HepG2 (cell line): ENCODE results near the gene CSF3R. TPM values are rescaled to one million over a fixed set of nuclear protein-coding genes. Genes with fewer than 3 reads are reported as not detected.

Source experiments
- ATAC-seq: fragments of 200-7000 bp; cut with Tn5 transposase; 3 replicates; pipeline ENCODE4 v1.9.1; 2020; ENCODE audit warnings: mild to moderate bottlenecking, moderate library complexity
- BruUV-seq: library from RNA; stranded (reverse); fragments of 400-500 nt; replicated peaks from 2 replicates; lab custom pipeline; 2021; lab: Mats Ljungman, UMichigan
- CTCF ChIA-PET: fragments of 300-600 bp; formaldehyde crosslinking; extraction: SDS; loops from one replicate; lab custom pipeline; 2021; ENCODE audit warnings: low total read pairs, inconsistent platforms, low intra/inter-chr PET ratio; lab: Yijun Ruan, JAX
- POLR2A ChIA-PET: fragments of 350-600 bp; sonication (Branson Sonifier 250); formaldehyde crosslinking; loops from one replicate; lab custom pipeline; 2020; ENCODE audit warnings: antibody characterized with exemption, inconsistent platforms; lab: Yijun Ruan, JAX
- DNase-seq: peaks from one replicate; pipeline ENCODE4 v3.0.0-alpha.2; 2015; ENCODE audit warnings: low spot score
- FAIRE-seq: peaks from 3 replicates; lab custom pipeline; 2011; peaks lifted over from hg19 to GRCh38; lab: Jason Lieb, UNC
- H2AFZ ChIP-seq: one replicate; pipeline ENCODE4 v1.6.1; 2011; ENCODE audit warnings: low read length, inconsistent platforms
- H3K27ac ChIP-seq: fragments of 300-600 bp; 3 replicates; pipeline ENCODE4 v1.8.0; 2011; ENCODE audit warnings: mixed run types, mild to moderate bottlenecking, mixed read lengths, low read length, inconsistent platforms; ENCODE audit not compliant: insufficient read depth; ENCODE audit errors: extremely low read length
- H3K27me3 ChIP-seq, 2 experiments: fragments of 200-600 bp in 1 of 2; 2 replicates in 1 of 2; 3 replicates in 1 of 2; pipeline versions ENCODE4 v1.6.0 to v1.8.0; 2011; ENCODE audit warnings: low read length in 2 of 2, mild to moderate bottlenecking in 2 of 2, moderate library complexity in 2 of 2, inconsistent platforms in 1 of 2; ENCODE audit not compliant: insufficient read depth in 2 of 2, control insufficient read depth in 1 of 2
- H3K36me3 ChIP-seq, 2 experiments: fragments of 200-600 bp in 1 of 2; replicated peaks in 1 of 2; 2 replicates in 1 of 2; 3 replicates in 1 of 2; pipeline versions ENCODE4 v1.5.1 to v1.8.0; 2011; ENCODE audit warnings: low read length in 2 of 2, inconsistent platforms in 1 of 2; ENCODE audit not compliant: insufficient read depth in 2 of 2, control insufficient read depth in 1 of 2
- H3K4me1 ChIP-seq: 2 replicates; pipeline ENCODE4 v1.5.1; 2012; ENCODE audit warnings: low read length, inconsistent platforms; ENCODE audit not compliant: insufficient read depth
- H3K4me2 ChIP-seq: 2 replicates; pipeline ENCODE4 v1.6.0; 2011; ENCODE audit warnings: low read depth, low read length, inconsistent platforms
- H3K4me3 ChIP-seq, 3 experiments: fragments of 200-600 bp in 1 of 3; sonication (generic), shearing (Covaris generic) in 1 of 3; replicated peaks in 1 of 3; 2 replicates each; pipeline ENCODE4 v1.5.1; 2011 to 2016; ENCODE audit warnings: low read length in 3 of 3, inconsistent platforms in 2 of 3, low read depth in 2 of 3, mild to moderate bottlenecking in 2 of 3, control low read depth in 1 of 3, mixed read lengths in 1 of 3; ENCODE audit not compliant: insufficient read depth in 1 of 3
- H3K79me2 ChIP-seq: one replicate; pipeline ENCODE4 v1.6.1; 2011; ENCODE audit warnings: low read length, inconsistent platforms; ENCODE audit not compliant: insufficient read depth
- H3K9ac ChIP-seq: 2 replicates; pipeline ENCODE4 v1.6.0; 2011; ENCODE audit warnings: mild to moderate bottlenecking, low read depth, low read length, inconsistent platforms; ENCODE audit not compliant: insufficient read depth
- H3K9me3 ChIP-seq: 2 replicates; pipeline ENCODE4 v1.5.1; 2012; ENCODE audit warnings: mild to moderate bottlenecking, low read length
- H4K20me1 ChIP-seq: 2 replicates; pipeline ENCODE4 v1.6.0; 2011; ENCODE audit warnings: inconsistent platforms, mild to moderate bottlenecking, low read length, moderate library complexity; ENCODE audit not compliant: insufficient read depth
- BCLAF1 ChIP-seq: fragments of 450-650 bp; IDR thresholded peaks from 2 replicates; pipeline ENCODE4 v1.6.1; 2017; ENCODE audit warnings: mild to moderate bottlenecking
- FOXC1 ChIP-seq: sonication (generic); formaldehyde crosslinking; IDR thresholded peaks from 2 replicates; pipeline ENCODE4 v1.8.0; 2022; ENCODE audit warnings: mild to moderate bottlenecking, missing genetic modification reagents, borderline replicate concordance
- KDM6A ChIP-seq: IDR thresholded peaks from 2 replicates; pipeline ENCODE4 v1.6.1; 2016; ENCODE audit warnings: low read depth
- MTF1 ChIP-seq: sonication (generic); formaldehyde crosslinking; IDR thresholded peaks from 2 replicates; pipeline ENCODE4 v1.5.0; 2020; ENCODE audit warnings: missing genetic modification reagents
- REL ChIP-seq: sonication (generic); formaldehyde crosslinking; conservative IDR thresholded peaks from 2 replicates; pipeline ENCODE4 v1.8.0; 2022; ENCODE audit warnings: mild to moderate bottlenecking, missing genetic modification reagents, moderate library complexity
- RORA ChIP-seq: sonication (generic); formaldehyde crosslinking; IDR thresholded peaks from 2 replicates; pipeline ENCODE4 v1.5.0; 2020; ENCODE audit warnings: mild to moderate bottlenecking, missing genetic modification reagents, moderate library complexity
- TFAP4 ChIP-seq: sonication (generic); IDR thresholded peaks from 2 replicates; pipeline ENCODE4 v1.6.1; 2016; ENCODE audit warnings: low read depth, borderline replicate concordance
- ZNF550 ChIP-seq: sonication (generic); formaldehyde crosslinking; IDR thresholded peaks from 2 replicates; pipeline ENCODE4 v1.4.0; 2020; ENCODE audit warnings: mild to moderate bottlenecking, missing genetic modification reagents, borderline replicate concordance
- WGBS: methylation state at CpG from one replicate; pipeline ENCODE4 v1.1.6; 2017; ENCODE audit warnings: low lambda C conversion rate; 5-methylcytosine and 5-hydroxymethylcytosine counted together
- in situ Hi-C: cut with HindIII; loops from 2 replicates; pipeline ENCODE4 v1.10.0; 2017; ENCODE audit warnings: low pct_unique_long_range_greater_than_20kb; ENCODE audit not compliant: extremely low pct_ligation_motif_present
- intact Hi-C: fragments of 100-400 bp; cut with micrococcal nuclease; formaldehyde crosslinking; loops from one replicate; pipeline ENCODE4 v1.10.0; 2022; ENCODE audit not compliant: unreplicated experiment
- polyA plus RNA-seq, 8 experiments: library from polyadenylated mRNA; depleted of rRNA in 3 of 8; stranded (reverse) in 7 of 8; unstranded in 1 of 8; fragments of >200 nt; fragmentation: Illumina TruSeq in 4 of 8; extraction: Trizol in 4 of 8; gene quantifications; 2 replicates each; pipeline versions ENCODE4 v1.2.1 to v1.2.3, GENCODE V29; 2011 to 2016; ENCODE audit warnings: low read depth in 4 of 8, missing spikeins in 1 of 8, mixed read lengths in 1 of 8; ENCODE audit not compliant: insufficient read depth in 1 of 8
- total RNA-seq, 5 experiments: library from RNA; depleted of rRNA; stranded (reverse); fragments of >200 nt; fragmentation: Illumina TruSeq; extraction: Trizol; gene quantifications; 2 replicates each; pipeline ENCODE4 v1.2.3, GENCODE V29; 2016; ENCODE audit warnings: low read depth in 1 of 5

CSF3R gene
- total and polyA plus RNA-seq, 2 of the 13 experiments (the other 11 are each of a cell fraction or from before 2014, with no cell fraction given), result 11.9 to 28.8 TPM

GRCh38 chr1:36513676-36514473, 31.2 kb upstream of the CSF3R start:
- no peak overlapping the region for H3K9ac ChIP-seq
- H3K4me1 ChIP-seq, result peaks cover 42% of the 10 kb centered on the region
- intact Hi-C loops, result no loop called here
- 43% methylated on average over 11 of the region's 12 CpGs for WGBS
- no peaks in the 10 kb centered on the region for H3K36me3 ChIP-seq
- FAIRE-seq (no peak), DNase-seq (no peak), ATAC-seq (0 out of 3 replicates have a peak, but pooled peaks have one; percentile 7)
- no TSS peak for BruUV-seq
- no peak overlapping the region for H3K4me3 ChIP-seq
- ChIA-PET POLR2A (no interaction called here), CTCF (no interaction called here)
- no peaks in the 10 kb centered on the region for H3K79me2 ChIP-seq
- in situ Hi-C loops, result no loop called here
- H3K27ac ChIP-seq, result no peak overlapping the region
- peak overlapping the region; percentile 25; the same call in 1 of the 2 replicates for H3K4me2 ChIP-seq
- TF ChIP-seq TFAP4, result 0 out of 2 replicates have a peak, but pooled peaks have one; percentile 26
- 0 out of 2 replicates have a peak, but pooled peaks have one; percentile 26 for TF ChIP-seq FOXC1 (CRISPR knock-in tag)
- no peak for TF ChIP-seq MTF1 (CRISPR knock-in tag)
- TF ChIP-seq KDM6A (CRISPR knock-in tag), result no peak
- TF ChIP-seq REL (CRISPR knock-in tag), result no peak
- no peak for TF ChIP-seq ZNF550
- TF ChIP-seq RORA (CRISPR knock-in tag), result no peak
- no peak for TF ChIP-seq BCLAF1
- H3K27me3 ChIP-seq, result peaks cover 1 to 5% of the 10 kb centered on the region in 2 experiments; a peak in 2 of 5 replicates
- no peaks in the 10 kb centered on the region for H4K20me1 ChIP-seq
- H3K9me3 ChIP-seq, result no peaks in the 10 kb centered on the region
- H2AFZ ChIP-seq, result no peak overlapping the region
